ENCODE measurements around the gene P2RX7.

- TF ChIP-seq POLR2A (IDR thresholded peaks at IDR 0.05): no peak
- no peak for TF ChIP-seq CTCF (IDR thresholded peaks at IDR 0.05)
- TF ChIP-seq POLR2AphosphoS5 (IDR thresholded peaks at IDR 0.05): no peak
Observed at GRCh38 chr12:121188227-121188626, 55.6 kb downstream of the P2RX7 start.
